Measurements from ENCODE around the gene LAG3. TPM values are rescaled to one million over a fixed set of nuclear protein-coding genes. Genes with fewer than 3 reads are reported as not detected.

The LAG3 gene
- total RNA-seq, 4 donors from 2014 or later = 0.52 to 1.1 TPM; not detected in 2

- TF ChIP-seq POLR2A (IDR thresholded peaks at IDR 0.05) = no peak
- no peak for TF ChIP-seq CTCF (IDR thresholded peaks at IDR 0.05)
- no peak overlapping the region for H3K4me3 ChIP-seq (ENCODE audit: low read depth, poor library complexity, severe bottlenecking)
- DNase-seq (ENCODE audit: low spot score in 2 of 2) = no peak
- intact Hi-C loops (cut with DNase I; ENCODE audit: low total_unique reads) = no loop called here
- 89 to 91% methylated on average over 6 of the region's 6 CpGs for whole genome bisulfite sequencing, 2 donors
These were observed 8.3 kb downstream of the LAG3 start for GRCh38 chr12:6780573-6780972.

GRCh38 chr12:6782119-6782518 is 9.8 kb downstream of the LAG3 start:
- DNase-seq (ENCODE audit: low spot score in 2 of 2) = no peak

GRCh38 chr12:6782850-6783566 is 10.7 kb downstream of the LAG3 start:
- intact Hi-C loops (cut with DNase I; ENCODE audit: low total_unique reads) = no loop called here
- no peak for DNase-seq (ENCODE audit: low spot score in 2 of 2)
- no peak overlapping the region for H3K4me3 ChIP-seq (ENCODE audit: low read depth, poor library complexity, severe bottlenecking)
- TF ChIP-seq POLR2A (IDR thresholded peaks at IDR 0.05) (no peak), CTCF (IDR thresholded peaks at IDR 0.05) (no peak)
- 78 to 79% methylated on average over 10 of the region's 10 CpGs for WGBS, 2 donors

More at GRCh38 chr12:6782119-6782518, 9.8 kb downstream of the LAG3 start:
- 75 to 82% methylated on average over 6 of the region's 6 CpGs for WGBS, 2 donors
- no peak for TF ChIP-seq CTCF (IDR thresholded peaks at IDR 0.05)
- no peak for TF ChIP-seq POLR2A (IDR thresholded peaks at IDR 0.05)
- intact Hi-C loops (cut with DNase I; ENCODE audit: low total_unique reads) = no loop called here
- H3K4me3 ChIP-seq (ENCODE audit: low read depth, poor library complexity, severe bottlenecking) = no peak overlapping the region

DNA sequence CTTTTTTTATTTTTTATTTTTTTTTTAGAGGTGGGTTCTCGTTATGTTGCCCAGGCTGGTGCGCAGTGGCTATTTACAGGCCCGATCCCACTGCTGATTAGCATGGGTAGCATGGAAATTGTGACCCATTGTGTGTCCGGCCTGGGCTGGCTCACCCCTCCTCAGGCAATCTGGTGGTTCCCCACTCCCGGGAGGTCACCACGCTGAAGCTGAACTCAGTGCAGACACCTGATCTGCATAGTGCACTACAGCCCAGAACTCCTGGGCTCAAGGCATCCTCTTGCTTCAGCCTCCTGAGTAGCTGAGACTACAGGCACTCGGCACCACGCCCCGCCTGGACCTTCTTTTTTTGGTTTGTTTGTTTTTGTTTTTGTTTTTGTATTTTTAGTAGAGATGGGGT is 11.5 kb downstream of the LAG3 start:
- WGBS, 2 donors = 92 to 95% methylated on average over 9 of the region's 9 CpGs
- intact Hi-C loops (cut with DNase I; ENCODE audit: low total_unique reads) = no loop called here
- TF ChIP-seq CTCF (IDR thresholded peaks at IDR 0.05) (no peak), POLR2A (IDR thresholded peaks at IDR 0.05) (no peak)
- DNase-seq (ENCODE audit: low spot score in 2 of 2) = no peak
- H3K4me3 ChIP-seq (ENCODE audit: low read depth, poor library complexity, severe bottlenecking) = no peak overlapping the region

DNA sequence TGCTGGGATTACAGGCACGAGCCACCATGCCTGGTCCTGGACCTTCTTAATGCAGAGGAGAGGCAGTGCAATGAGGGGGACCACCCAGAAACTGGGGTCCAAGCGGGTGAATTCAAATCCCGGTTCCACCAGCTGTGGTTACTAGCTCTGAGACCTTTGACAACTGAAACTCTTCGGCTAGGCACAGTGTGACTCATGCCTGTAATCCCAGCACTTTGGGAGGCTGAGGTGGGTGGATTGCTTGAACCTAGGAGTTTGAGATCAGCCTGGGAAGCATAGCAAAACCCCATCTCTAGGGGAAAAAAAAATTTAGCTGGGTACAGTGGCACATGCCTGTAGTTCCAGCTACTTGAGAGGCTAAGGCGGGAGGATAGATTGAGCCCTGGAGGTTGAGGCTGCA is 12.0 kb downstream of the LAG3 start:
- TF ChIP-seq POLR2A (IDR thresholded peaks at IDR 0.05) = no peak
- TF ChIP-seq CTCF (IDR thresholded peaks at IDR 0.05) = no peak
- intact Hi-C loops (cut with DNase I; ENCODE audit: low total_unique reads) = no loop called here
- DNase-seq (ENCODE audit: low spot score in 2 of 2) = no peak
- WGBS, 2 donors = 73 to 80% methylated on average over 5 of the region's 5 CpGs
- no peak overlapping the region for H3K4me3 ChIP-seq (ENCODE audit: low read depth, poor library complexity, severe bottlenecking)

DNA sequence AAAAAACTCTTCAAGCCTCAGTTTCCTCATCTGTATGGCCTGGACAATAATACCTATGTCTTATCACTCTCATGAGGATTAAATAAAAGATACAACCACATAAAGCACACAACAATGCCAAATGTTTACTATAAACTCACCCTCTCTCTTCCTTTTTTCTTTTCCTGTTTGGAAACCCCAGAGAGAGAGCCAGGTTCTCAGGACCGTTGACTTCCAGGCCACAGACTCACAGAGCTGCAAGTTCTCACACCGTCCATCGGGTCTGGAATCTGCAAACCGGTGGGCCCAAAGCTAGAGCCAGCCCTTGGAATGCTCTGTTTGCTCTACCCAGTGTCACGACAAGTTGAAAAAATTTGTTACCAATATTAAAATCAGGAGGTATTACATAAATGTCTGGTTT is 12.4 kb downstream of the LAG3 start:
- TF ChIP-seq CTCF (IDR thresholded peaks at IDR 0.05) (no peak), POLR2A (IDR thresholded peaks at IDR 0.05) (no peak)
- no peak for DNase-seq (ENCODE audit: low spot score in 2 of 2)
- 73 to 79% methylated on average over 5 of the region's 5 CpGs for WGBS, 2 donors
- no peak overlapping the region for H3K4me3 ChIP-seq (ENCODE audit: low read depth, poor library complexity, severe bottlenecking)
- intact Hi-C loops (cut with DNase I; ENCODE audit: low total_unique reads) = no loop called here

All from lower leg skin (tissue), 4 donors.